NOMO-1 treated with DMSO at 0.1 percent for 48 hours (cell line): ENCODE results near the gene FKBP8.

Source experiments
- DNase-seq: peaks from one replicate; lab custom pipeline; 2025; ENCODE audit not compliant: unreplicated experiment; lab: John Stamatoyannopoulos, UW

FKBP8 gene

GRCh38 chr19:18503337-18503970 lies 39.9 kb downstream of the FKBP8 start:
- no peak for DNase-seq

DNA sequence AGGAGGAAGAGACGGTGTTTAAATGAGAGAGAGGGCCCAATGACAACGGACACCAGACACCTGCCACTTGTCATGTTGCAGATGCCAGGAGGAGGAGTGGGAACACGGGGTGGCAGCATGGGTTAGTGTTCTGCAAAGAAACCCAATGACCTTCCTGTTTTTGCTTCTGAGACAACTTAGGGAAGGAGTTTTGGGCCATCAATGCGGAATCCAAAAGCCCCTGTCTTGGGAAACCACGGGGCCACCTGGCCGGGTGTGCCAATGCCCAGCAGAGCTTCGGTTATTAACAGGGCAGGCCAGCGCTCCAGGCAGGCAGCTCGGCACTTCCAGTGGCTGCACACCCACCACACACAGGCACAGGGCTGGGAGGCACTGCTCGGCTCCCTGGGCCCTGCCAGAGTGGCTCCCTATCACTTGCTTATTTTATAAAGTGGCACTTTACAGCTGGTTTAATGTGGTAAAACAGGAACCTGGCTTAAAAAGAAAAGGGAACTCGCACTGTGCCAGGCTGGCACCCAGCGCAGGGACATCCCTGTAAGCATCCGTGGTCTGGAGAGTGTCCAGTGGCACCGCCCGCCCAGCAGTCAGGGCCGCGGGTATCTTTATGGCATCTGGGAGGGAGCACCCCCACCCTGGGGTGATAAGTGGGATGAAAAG lies 40.6 kb downstream of the FKBP8 start:
- peak; percentile 64 for DNase-seq

DNA sequence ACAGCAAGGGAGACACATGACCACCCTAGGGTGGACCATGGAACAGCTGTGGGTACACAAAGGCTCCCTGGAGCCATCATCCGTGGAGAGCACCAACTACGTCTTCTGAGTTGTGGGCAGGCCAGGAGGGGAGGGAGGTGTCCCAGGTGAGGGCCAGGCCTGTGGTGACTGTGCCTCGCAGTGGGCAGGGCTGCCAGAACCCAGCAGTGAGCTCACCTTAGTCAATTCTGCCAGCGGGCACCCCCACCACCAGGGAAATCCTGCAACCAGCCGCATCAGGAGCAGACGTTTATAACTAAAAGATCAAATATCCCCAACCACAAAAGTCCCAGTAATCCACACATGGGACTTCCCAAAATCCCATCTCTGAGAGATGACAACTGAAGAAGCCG lies 41.1 kb downstream of the FKBP8 start:
- DNase-seq = no peak

DNA sequence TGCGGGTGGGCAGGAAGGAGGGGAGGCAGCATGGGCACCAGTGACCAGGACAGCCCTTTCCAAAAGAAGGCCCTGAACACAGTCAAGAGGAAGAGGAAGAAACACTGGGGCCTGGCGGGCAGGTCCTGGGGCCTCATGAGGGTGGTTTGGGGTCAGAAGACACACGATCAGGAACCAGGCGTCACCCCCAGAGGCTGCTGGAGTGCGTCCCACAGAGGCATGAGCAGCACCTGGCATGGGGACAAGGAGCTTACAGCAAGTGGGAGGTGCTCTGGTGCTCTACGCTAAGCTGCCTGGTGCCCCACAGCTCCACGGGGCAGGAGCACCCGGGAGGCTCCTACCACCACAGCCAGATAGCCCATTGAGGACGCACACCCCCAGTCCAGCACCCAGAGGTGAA lies 41.5 kb downstream of the FKBP8 start:
- DNase-seq = peak; percentile 45

DNA sequence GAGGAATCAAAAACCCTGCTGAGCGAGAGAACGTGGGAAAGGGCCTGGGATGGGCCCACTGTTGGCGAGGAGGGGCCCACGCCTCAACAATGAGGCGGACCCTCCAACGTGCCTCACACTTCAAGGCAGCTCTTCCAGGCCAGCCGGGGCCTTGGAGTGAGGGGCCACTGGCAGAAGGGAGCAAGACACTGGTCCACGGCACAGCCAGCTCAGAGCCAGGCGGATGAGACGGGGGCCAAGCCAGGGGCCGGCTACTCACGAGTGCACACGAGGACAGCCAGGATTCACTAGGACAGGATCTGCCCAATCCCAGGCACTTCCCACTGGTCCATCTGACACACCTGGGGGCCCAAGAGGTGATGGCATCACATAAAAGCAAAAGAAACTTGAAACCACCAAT lies 42.0 kb downstream of the FKBP8 start:
- DNase-seq = no peak

DNA sequence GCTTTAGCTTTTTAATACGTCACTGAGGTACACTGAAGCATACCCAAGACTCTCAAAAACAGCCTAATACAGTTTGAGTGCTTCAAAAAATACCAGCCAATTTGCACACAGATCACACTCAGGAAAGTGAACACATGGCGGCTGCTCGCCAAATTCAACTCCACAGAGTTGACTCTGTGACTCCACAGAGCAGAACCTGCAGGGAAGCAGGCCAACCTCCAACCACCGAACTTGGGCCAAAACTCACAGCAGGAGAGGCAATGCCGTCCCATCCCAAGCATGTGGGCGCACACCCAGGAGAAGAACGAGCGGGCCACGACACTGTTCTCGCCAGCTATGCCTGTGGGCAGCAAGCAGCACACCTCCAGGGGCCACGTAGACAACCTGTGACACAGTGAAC lies 42.6 kb downstream of the FKBP8 start:
- no peak for DNase-seq

DNA sequence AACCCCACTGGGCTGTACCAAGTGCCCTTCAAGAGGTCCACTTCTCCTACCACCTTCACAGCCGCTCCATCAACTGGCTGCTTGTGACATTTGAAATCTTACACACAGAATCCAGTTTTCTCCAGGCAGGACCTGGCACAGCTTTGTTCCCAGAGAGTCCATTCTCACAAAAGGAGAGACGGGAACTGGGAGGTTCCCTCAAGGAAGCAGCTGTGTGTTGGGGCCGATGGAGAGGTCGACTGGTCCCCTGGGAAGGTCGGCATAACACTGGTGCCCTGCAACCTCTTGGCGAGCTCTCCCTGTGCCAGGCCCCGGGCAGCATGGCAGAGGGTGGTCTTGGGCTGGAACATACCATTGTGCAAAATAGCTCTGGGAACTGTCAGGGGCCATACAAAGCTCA lies 43.0 kb downstream of the FKBP8 start:
- DNase-seq = no peak

GRCh38 chr19:18499055-18499775 lies 44.2 kb downstream of the FKBP8 start:
- no peak for DNase-seq

- no peak for DNase-seq
Observed at GRCh38 chr19:18496980-18497256, 46.5 kb downstream of the FKBP8 start.

GRCh38 chr19:18496167-18496979 lies 47.0 kb downstream of the FKBP8 start:
- peak; percentile 33 for DNase-seq

DNA sequence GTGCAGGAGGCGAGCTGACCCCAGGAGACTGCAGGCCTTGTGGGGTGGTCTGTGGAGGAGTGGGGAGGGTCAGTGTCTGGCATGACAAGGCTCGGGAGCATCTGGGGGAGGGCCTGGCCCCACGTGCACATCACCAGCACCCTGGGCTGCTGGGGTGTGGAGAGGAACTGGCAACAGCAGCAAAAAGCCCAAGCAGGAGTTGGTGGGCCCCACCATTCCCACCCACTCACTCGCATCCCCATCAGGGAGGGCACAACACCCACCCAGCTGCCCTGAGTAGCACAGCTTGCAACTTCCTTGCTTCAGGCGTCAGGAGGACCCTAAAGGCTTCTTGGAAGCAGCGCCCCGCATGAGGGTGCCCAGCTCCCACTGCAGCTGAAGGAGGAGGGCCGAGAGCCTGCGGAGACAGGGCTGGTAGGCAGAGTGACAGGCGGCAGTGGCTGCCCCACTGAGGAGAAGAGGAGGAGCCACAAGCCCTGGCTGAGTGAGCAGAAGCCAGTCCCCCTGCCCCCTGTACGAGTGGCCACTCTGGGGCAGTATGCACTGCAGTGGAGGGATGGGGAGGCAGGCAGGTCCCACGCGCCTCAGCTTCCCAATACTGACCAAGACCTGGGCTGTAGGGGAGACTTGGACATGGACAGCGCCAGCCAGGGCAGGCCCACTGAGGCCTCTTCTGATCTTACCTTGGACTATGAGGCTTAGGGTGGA lies 48.0 kb downstream of the FKBP8 start:
- no peak for DNase-seq

DNA sequence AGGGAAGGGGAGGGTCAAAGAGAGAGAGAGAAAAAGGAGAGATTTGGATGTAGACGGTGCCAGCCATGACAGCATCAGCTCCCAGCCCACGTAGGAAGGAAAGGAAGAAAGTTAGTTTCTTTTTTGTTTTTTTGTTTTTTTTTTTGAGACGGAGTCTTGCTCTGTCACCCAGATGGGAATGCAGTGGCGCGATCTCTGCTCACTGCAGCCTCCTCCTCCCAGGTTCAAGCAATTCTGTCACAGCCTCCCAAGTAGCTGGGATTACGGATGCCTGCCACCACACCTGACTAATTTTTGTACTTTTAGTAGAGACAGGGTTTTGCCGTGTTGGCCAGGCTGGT lies 49.1 kb downstream of the FKBP8 start:
- DNase-seq = no peak

DNA sequence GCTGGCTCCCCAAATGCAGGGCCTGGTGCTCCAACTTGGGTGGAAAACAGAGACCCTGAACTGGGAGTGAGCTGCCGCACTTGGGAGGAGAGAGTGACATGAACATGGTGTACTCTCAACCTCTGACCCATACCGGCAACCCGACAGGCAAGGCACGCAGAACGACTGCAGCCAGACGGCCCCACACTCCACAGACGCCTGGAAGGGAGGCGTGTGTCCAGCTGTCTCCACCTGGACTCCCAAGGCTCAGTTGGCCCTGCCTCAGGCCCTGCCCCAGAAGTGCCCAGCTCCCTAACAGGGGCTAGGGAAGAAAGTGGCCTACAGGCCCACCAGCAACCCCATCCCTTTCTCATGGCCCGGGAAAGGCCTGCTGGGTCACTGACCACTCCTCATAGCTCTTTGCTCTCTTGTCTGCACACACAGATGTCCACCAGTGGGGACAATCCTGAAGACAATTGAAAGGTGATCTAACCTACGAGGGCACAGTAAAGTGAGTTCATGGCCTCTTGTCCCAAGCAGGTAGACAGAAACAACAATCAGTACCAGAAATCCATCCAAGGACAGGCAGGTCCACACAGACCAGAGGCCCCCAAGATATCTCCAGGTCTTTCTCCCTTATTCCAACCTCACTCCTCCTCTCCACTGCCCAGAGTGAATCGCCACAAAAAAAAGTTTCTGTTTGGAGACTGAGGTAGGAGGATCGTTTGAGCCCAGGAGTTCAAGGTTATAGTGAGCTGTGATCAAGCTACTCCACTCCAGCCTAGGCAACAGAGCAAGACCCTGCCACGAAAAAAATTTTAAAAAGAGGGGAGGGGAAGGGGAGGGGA lies 49.7 kb downstream of the FKBP8 start:
- DNase-seq = no peak

GRCh38 chr19:18491995-18492953 lies 51.1 kb downstream of the FKBP8 start:
- DNase-seq = no peak

- DNase-seq = no peak
Observed at GRCh38 chr19:18490728-18491127, 52.6 kb downstream of the FKBP8 start.

DNA sequence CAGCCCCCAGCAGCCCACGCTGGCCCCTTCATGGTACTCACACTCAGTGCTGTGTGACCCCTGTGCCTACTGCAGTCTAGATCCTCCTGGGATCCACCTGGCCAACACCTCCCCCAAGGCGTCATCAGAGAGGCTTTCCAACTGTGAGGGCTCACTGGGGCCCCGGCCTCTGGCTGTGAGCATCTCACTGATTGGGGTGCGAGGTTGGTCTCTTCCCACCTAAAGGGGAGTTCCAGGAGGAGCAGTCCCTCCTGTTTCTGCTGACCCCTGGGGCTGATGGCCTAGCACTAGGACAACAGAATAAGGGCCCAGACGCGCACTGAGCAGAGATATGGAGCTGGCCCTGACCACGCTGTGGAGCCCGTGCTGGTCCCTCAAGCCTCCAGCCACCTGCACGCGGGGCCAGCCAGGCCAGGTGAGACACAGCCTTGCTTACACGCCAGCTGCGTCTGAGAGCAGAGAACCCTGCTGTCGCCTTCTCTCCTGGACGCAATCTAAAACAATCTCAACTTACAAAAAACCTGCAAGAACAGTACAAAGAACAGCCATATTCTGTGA lies 53.7 kb downstream of the FKBP8 start:
- DNase-seq = no peak

GRCh38 chr19:18488838-18489626 lies 54.3 kb downstream of the FKBP8 start:
- no peak for DNase-seq

GRCh38 chr19:18488403-18488723 lies 55.0 kb downstream of the FKBP8 start:
- no peak for DNase-seq
